Hypothalamus (tissue), 51 donors: ENCODE results near the gene TCP10L.
"Not testable (repeated sequence)": the region's sequence is repeated elsewhere in the genome, so short reads cannot be mapped to it uniquely, and the experiment has no call there.

ENCODE experiments used
- DNase-seq, 51 donors: peaks; one replicate each; lab custom pipeline; 2025; lab: John Stamatoyannopoulos, UW

Gene TCP10L, protein sequence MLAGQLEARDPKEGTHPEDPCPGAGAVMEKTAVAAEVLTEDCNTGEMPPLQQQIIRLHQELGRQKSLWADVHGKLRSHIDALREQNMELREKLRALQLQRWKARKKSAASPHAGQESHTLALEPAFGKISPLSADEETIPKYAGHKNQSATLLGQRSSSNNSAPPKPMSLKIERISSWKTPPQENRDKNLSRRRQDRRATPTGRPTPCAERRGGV

GRCh38 chr21:32585042-32585710 lies at the start of gene TCP10L:
Gene TCP10L, minus strand, starts transcription at chr21:32585523. Its CDS starts 1,219 bp downstream, at chr21:32584304.
- no peak for DNase-seq

DNA sequence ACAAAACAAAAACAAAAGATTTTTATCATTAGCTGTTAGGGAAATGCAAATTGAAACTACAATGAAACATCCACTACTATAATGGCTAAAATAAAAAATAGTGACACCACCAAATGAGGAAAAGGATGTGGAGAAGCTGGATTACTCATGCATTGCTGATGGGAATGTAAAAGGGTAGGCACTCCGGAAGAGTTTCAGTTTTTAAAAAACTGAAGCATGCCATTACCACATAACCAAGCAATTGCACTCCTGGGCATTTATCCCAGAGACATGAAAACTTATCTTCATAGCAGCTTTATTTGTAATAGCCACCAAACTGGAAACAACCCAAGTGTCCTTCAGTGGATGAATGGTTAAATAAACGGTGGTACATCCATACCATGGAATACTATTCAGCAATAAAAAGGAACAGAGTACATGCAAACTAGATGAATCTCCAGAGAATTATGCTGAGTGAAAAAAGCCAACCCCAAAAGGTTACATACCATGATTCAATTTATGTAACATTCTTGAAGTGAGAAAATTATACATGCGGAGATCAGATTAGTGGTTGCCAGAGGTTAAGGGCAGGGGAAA lies 41.4 kb upstream of the TCP10L start:
- DNase-seq = no peak

DNA sequence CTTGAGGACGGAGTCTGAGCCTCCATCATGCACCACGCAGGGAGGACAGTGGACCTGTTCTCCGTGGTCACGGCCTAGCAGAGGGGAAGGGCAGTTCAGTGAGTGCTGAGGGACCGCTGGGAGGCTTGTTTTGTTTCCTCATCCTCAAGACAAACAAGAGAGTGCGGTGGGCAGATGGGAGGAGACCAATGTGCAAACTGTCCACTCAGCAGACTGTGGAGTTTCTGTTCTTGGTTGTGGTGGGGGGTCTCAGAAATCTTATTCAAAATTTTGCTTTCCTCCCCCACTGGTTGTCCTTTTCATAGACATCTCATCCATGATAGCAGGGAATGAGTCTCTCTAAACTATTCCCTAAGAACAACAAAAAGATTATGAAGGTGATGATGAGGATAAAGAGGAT lies 32.9 kb upstream of the TCP10L start:
- DNase-seq = not testable (repeated sequence)

DNA sequence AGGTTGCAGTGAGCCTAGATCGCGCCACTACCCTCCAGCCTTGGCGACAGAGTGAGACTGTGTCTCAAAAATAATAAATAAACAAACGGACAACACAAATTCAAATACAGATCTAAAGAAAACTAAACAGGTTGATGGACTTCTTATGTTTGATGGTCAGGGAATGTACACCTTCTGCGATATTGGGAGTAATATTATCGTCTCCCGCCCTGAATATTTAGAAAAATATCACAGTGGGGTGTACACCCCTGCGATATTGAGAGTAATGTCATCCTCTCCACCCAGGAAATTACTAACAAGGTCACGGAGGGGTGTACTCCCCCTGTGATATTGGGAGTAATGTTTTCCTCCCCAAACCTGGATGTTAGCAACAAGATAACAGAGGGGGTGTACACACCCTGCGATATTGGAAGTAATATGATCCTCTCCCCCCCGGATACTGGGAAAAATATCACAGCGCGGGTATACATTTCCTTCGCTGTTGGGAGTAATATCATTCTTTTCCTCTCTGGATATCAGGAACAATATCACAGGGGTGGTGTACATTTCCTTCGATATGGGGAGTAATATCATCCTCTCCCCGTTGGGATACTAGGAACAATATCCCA lies 28.2 kb upstream of the TCP10L start:
- no peak for DNase-seq

- peak in 1 of 51 donors; percentile 35 for DNase-seq
Measured at GRCh38 chr21:32612999-32613337, 27.6 kb upstream of the TCP10L start.

DNA sequence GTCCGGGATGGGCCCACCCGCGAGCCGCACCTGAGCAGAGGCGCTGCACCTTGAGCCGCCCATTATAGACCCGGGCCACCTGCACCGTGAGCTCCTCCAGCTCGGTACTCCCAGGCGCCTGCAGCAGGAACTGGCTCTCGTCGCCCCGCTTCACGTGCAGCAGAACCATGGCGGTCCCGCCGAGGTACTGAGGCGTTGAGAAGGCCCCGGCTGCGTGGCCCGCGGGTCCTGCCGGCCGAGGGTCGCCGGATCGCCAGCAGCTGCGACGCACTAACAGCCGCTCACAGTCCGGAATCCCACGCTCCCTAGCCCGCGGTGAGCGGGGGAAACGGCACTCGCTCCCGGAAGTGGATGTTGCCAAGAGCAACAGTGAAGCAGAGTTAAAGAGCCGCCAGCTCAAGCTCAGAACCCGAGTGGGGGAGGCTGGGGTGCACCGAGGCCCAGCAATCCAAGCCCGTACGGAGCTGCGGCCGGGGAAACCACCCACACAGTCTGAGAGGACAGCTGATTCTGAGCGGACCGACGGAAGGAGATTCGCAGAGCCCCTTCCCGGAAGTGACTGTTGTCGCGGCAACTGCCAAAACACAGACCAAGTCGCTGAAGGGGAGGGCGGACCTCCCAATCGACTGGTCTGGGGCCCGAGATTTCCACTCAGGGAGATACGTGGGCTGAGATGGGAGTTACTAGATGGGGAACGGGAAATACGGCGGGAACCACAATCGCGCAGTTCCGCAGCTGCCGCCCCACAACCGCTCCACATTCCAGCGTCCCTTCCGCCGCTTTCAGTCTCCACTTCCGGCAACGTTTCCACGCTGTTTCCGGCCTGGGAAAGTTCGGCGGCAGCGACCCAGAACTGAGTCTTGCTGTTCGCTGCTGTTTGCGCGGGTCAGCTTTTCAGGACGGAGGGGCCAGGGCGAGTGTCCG lies 27.0 kb upstream of the TCP10L start, which contains the start of gene CFAP298:
Gene CFAP298, minus strand, starts transcription at position 303 of the 924 bp plus-strand sequence. Its CDS starts 134 bp downstream, at position 169.
- peak; percentile 62 to 98 (median 90) for DNase-seq

DNA sequence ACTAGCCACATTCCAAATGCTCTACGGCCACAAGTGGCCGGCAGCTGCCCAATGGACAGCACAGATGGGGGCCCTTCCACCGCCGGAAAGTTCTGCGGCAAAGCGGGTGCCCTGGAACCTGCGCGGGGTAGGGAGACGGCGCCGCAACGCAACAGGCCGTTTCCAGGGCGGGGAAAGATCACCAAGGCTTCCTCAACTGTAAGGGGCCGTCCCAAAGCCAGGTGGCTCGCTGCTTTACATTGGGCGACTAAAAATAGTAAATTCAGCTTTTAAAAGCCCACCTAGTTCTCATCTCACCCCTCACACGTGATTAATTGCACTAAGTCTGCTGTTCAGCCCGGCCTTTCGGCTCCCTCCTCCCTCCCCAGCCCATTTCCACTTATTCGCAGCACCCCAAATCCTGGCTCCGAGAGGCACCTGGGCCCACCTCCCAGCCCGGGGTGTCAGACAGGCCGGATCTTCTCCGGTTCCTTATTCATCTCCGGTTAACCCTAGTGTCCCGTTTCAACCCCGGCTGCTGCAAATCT lies 26.2 kb upstream of the TCP10L start:
- DNase-seq = peak in 2 of 51 donors; percentile 7 to 11

- not testable (repeated sequence) for DNase-seq
Measured at GRCh38 chr21:32610940-32611339, 25.6 kb upstream of the TCP10L start.

DNA sequence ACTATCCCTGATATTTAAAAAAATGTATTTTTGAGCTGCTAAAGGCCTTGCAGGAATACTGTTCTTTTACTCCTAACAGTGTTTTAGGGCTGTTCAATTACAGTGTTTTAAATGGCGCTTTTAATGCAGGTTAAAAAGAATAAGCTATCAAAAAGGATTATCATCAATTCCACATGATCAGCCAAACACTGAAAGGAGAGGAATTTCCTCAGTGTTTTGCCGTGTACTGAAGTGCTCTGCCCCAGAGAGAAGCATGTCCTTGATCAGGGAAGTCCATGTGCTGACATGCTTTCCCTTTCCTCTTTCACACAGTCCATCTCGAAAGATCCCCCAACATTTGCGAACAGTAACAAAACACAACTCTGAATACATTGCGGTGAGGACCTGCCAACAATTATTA lies 23.5 kb upstream of the TCP10L start:
- DNase-seq = no peak

GRCh38 chr21:32605469-32605868 lies 20.1 kb upstream of the TCP10L start:
- no peak for DNase-seq

- no peak for DNase-seq
Measured at GRCh38 chr21:32604464-32604863, 19.1 kb upstream of the TCP10L start.

DNA sequence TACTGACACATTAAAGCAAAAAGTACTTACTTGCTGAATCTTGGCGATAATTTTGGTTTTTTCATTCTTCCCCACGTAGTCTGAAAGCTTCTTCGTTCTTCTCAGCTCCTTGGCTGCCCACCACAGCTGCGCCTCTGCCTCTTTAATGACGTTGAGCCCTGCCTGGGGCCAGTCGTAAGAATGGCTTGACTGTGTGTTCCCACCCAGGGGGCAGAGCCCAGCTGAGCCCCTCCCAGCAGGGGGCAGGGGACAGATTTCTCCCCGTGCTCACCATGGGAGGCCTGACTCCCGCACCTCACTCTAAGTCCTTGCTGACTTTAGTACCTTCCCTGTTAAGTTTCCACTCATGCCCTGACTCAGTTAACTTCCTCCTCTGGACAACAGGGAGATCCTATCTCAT lies 17.8 kb upstream of the TCP10L start:
- no peak for DNase-seq

DNA sequence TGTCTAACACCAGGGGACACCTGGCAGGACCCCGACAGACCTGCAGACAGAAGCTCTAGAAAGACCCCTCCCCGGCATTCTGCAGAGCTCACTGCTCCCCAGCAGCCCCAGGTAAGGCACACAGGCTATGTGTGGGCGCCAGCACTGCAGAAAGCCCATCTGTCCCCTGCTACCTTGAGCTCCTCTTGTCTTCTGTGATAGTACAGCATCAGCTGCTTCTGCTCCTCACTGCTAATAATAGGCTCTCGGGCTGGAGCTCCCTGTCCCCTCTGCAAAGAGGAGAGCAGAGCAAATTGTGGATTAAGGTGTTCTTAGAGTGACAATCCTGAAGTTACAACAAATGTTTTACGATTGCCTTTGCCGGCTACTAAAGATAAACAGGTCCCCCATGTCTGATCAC lies 16.8 kb upstream of the TCP10L start:
- DNase-seq = no peak

- no peak for DNase-seq
Measured at GRCh38 chr21:32599526-32599925, 14.2 kb upstream of the TCP10L start.

GRCh38 chr21:32599091-32599490 lies 13.8 kb upstream of the TCP10L start:
- DNase-seq = no peak

- peak in 2 of 51 donors; percentile 12 to 45 for DNase-seq
Measured at GRCh38 chr21:32597205-32597604, 11.9 kb upstream of the TCP10L start.

DNA sequence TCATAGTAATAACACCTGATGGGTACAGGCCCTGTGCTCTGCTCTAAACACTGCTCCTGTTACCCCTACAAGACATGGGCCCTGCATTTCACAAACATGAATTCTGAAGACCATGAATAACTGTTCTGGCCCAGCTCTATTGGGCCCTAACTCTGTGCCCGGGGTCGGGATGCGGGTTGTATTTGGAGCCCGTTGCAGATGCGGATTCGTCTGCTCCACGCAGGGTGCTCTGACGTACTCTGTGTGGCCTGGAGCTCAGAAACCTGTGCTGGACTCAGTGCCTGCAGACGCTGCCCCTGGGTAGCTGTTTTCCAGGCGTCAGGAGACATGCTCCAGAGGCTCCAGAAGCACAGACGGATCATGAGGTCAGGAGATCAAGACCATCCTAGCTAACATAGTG lies 10.1 kb upstream of the TCP10L start:
- DNase-seq = no peak

DNA sequence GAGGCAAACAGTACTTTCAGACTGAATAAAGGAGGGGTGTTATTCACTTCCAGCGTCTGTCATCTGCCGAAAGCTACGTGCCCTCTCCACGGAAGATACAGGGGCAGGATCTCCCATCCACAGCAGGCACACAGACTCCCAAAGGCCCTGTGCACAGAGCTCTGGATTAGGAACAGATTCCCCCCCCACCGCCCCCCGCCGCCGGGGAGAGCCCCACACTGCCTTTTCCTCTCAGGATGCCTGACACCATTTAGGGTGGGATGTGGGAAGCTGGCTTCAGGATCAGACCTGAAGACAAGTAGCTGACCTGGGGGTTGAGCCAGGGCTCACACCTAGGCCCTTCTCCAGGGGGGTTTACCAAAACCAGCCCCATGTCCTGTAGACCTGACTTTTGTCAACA lies 8.4 kb upstream of the TCP10L start:
- no peak for DNase-seq

GRCh38 chr21:32592929-32593502 lies 7.7 kb upstream of the TCP10L start:
- DNase-seq = no peak

DNA sequence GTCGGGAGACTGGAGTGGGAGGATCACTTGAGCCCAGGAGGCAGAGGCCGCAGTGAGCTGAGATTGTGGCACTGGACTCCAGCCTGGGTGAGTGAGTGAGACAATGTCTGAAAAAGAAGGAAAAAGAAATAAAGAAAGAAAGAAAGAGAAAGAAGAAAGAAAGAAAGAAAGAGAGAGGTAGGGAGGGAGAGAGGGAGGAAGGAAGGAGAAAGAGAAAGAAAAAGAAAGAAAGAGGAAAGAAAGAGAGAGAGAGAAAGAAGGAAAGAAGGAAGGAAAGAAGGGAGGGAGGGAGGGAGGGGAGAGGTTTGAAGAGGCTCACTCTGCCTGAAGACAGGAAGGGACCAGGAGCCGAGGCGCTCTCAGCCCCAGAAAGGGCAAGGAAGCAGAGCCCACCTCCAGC lies 4.8 kb upstream of the TCP10L start:
- DNase-seq = no peak
